Measurements from ENCODE around the gene TYW1. TPM values are rescaled to one million over a fixed set of nuclear protein-coding genes. Genes with fewer than 3 reads are reported as not detected.
"Not testable (repeated sequence)": the region's sequence is repeated elsewhere in the genome, so short reads cannot be mapped to it uniquely, and the experiment has no call there.

TYW1 gene
- polyA plus RNA-seq, 1 donor: 15.5 TPM

DNA sequence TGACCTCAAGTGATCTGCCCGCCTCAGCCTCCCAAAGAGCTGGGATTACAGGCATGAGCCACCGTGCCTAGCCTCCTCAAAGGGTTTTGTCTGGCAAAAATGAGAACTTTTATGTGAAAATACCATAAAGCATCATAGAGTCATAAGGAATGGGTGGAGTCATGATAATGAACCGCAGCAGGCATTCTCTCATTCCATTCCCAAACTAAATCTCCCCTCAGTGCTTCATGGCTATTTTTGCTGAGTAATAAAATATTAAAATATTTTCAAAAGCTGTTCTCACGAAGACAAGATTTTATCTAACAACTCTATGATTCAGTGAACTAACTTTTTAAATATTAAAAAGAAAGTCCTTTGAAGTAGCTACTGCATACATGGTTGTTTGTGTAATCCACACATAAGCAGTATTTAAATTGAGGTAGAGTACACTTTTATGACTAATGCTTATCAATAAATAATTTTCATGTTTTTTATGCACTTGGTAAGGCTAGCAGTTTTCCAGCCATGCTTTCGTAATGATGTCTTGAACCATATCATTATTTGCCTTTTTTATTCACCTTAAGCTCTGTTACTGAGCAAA lies 195.6 kb downstream of the TYW1 start:
- not testable (repeated sequence) for DNase-seq

DNA sequence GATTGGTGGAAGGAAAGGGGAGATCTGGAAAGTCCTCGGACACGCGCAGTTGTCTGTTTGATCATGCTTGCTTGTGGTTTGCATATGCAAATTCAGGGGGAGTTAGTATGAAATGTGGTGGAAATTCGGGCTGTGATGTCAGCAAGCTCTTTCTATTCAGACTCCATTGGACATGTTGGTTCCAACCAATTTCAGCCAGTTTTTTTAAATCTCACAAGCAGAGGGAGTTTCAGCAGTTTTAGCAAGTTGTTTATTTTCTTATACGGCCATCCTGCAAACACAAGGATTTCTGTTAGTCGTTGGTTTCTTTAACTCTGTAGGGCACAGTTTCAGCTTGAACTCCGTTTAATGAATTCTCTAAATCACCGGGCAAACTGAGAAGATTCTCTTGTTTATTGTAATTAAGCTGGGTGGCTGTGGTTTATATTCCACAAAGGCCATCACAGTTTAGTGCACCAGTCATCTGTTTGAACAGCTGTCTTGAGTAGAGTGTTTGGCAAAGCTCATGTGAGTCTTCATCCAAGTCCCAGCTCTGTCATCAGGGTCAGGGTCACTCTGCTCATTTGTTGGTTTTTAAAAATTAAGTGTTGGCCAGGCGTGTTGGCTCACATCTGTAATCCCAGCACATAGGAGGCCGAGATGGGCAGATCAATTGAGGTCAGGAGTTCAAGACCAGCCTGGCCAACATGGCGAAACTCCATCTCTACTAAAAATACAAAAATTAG lies 196.4 kb downstream of the TYW1 start:
- DNase-seq: peak; percentile 38

DNA sequence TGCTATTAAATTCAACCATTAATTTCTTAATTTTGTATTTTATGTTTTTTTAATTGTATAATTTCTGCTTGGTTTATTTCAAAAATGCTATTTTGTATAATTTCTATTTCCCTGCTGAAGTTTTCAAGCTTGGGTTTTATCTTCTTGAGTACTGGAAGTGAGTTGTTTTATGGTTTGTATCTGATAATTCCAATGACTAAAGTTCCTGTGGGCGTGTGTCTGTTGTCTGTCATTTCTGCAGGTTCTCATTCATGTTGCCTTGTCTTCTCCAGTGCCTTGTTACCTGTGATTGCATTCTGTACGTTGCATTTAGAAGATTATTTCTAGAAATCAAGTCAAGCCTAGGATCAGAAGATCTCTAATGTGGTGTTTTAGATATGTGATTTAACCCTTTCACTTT lies 199.5 kb downstream of the TYW1 start:
- DNase-seq: not testable (repeated sequence)

DNA sequence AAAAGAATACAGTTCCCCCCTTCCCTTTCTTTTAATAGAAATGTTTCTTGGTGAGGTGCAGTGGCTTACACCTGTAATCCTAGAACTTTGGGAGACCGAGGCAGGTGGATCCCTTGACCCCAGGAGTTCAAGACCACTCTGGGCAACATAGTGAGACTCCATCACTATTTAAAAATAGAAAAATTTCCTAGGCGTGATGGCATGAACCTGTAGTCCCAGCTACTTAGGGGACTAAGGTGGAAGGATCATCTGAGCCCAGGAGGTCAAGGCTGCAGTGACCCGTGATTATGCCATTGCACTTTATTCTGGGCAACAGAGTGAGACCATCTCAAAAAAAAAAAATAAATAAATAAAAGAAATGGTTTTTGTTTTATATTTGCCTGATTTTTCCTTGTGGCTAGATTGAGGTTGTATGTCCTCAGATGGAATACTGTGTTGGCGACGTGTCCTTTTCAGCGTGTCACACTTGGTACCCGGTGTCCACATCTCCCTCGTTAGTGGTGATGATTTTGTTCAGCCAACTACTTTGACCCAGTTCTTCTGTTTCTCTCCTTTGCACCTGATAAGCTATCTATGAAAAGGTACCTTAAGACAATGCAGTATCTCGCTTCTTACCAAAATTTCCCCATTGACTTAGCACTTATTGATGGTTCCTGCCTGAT lies 202.4 kb downstream of the TYW1 start:
- not testable (repeated sequence) for DNase-seq

GRCh38 chr7:67205772-67206171 lies 209.1 kb downstream of the TYW1 start:
- not testable (repeated sequence) for DNase-seq

GRCh38 chr7:67206452-67206851 lies 209.8 kb downstream of the TYW1 start:
- no peak for DNase-seq

DNA sequence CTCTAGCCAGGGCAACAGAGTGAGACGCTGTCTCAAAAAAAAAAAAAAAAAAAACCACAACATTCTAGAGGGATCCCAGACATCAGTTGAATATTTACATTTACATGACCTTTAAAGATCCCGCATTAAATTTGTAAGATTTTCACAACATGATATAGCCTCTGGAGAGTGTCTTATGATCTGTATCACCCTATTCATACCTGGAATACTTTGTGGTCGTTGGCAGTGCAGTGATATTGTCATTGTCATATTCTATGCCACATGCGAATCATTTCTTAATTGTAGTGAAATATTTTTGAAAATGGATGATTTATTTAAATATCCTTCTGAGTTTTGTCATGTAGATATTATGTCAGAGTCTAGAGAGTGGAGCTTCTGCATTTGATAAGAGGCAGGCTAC lies 212.0 kb downstream of the TYW1 start:
- DNase-seq: not testable (repeated sequence)

DNA sequence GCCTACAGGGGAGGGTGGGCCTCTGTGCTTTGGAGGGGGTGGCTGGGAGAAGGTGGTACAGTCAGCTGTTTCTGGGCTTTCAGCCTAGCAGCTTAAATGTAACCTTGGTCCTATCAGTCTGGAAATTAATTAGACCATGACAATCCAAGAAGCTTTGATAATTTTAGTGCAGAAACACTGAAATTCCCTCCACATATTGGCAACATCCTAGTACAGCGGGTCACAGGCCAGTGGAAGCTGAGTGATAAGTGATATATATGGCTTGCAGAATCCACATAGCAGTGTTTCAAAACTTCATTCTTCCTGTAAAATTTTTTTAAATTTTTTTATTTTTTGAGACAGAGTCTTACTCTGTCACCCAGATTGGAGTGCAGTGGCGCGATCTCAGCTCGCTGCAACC lies 212.6 kb downstream of the TYW1 start:
- no peak for DNase-seq

DNA sequence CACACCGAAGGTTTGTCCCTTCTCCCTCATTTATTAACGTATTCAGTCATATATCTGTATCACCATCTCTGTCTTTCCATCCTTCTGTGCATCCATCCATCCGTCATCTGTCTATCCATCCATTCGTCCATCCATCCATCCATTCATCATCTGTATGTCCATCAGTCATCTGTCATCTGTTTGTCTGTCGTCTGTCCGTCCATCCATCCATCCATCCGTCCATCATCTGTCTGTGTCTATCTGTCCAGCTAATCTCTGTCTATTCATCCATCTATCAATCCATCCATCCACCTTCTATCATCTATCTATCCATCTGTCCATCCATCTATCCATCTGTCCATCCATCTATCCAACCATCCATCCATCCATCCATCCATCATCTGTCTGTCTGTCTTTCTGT lies 213.9 kb downstream of the TYW1 start:
- no peak for DNase-seq

DNA sequence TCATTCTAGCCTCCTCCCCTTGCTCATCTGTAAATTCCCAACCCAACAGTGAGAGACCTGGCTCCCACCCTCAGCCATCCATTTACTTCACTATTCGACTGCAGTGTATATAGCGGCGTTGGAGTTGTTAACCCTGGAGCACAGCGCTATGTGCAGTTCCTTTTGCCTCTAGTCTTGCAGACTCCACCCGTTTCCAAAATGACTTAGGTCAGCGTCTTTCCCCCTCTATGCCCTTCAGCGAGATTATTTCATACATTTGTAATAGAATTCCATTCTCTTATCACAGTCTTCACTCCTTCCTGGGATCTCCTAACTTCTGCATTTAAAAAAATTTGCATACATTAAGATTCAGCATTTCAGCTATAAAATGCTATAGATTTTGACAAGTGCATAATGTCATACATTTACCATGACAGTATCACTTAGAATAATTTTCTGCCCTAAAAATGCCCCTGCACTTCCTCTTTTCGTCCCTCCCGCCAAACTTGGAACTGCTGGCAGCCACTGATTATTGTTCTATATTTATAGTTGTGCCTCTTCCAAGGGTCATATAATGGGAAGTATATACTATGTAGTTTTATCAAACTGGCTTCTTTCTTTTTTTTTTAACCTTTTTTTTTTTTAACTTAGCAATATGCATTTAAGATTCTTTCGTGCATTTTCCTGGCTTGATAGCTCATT lies 215.2 kb downstream of the TYW1 start:
- not testable (repeated sequence) for DNase-seq

DNA sequence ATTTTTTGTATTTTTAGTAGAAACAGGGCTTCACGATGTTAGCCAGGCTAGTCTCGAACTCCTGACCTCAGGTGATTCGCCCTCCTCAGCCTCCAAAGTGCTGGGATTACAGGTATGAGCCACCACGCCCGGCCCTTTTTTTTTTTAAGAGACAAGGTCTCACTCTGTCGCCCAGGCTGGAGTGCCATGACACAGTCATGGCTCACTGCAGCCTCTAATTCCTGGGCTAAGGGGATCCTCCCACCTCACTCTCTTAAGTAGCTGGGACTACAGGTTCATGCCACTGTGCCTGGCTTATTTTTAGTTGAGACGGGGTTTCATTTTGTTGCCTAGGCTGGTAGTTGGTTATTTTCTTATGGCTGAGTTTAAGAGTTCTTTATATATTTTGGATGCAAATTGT lies 216.4 kb downstream of the TYW1 start:
- not testable (repeated sequence) for DNase-seq

DNA sequence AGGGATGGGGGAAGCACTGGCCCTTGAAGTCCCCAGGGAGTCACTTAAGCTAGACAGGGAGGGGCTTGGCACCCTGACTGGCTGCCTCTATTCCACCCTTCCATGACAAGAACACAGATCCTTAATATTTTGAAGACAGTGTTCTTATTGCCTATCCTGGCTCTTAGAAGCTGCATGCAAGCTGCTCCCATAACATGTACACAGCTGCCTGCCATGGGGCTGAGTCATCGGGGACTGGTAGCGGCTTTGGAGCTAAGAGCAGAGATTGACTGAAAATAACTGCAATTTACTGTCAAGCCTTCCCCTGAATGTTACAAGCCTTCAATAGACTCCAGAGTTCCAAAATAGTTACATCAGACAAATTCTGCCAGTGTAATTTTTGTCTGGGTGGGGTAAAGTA lies 226.9 kb downstream of the TYW1 start:
- not testable (repeated sequence) for DNase-seq

DNA sequence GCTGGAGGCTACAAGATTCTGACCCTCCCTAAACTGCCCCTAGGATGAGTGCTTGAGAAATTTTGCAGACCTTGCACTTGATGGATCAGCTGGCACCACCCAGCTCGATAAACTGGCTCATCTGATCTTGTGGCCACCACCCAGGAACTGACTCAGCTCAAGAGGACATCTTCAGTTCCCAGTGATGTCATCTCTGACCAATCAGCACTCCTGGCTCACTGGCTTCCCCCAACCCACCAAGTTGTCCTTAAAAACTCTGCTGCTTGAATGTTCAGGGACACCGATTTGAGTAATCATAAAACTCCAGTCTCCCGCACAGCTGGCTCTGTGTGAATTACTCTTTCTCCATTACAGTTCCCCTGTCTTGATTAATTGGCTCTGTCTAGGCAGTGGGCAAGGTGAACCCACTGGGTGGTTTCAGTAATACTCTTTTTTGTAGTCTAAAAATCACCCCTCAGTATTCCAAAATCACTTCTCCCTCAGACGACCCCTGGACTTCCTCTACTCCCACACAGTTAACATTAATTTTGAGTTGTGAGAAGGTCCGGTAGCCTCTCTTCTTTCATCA lies 229.8 kb downstream of the TYW1 start:
- DNase-seq: not testable (repeated sequence)

- DNase-seq: not testable (repeated sequence)
These were observed 230.3 kb downstream of the TYW1 start for GRCh38 chr7:67226967-67227366.

DNA sequence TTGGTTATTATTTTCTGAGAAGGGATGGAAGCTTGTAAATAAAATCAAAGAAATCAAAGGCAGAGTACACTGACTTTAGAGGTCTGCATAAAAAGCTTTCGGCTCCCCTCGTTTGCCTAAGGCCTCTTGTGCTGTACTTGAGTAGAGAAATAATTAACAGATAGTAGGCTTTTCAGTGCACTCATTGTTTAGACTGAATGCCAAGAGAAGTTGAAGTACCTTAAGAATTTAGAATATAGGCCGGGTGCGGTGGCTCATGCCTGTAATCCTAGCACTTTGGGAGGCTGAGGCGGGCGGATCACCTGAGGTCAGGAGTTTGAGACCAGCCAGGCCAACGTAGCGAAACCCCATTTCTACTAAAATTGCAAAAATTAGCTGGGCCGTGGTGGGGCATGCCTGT lies 232.4 kb downstream of the TYW1 start:
- not testable (repeated sequence) for DNase-seq

- not testable (repeated sequence) for DNase-seq
These were observed 233.4 kb downstream of the TYW1 start for GRCh38 chr7:67230029-67230428.

GRCh38 chr7:67233506-67233905 lies 236.9 kb downstream of the TYW1 start:
- not testable (repeated sequence) for DNase-seq

- DNase-seq: not testable (repeated sequence)
These were observed 239.6 kb downstream of the TYW1 start for GRCh38 chr7:67236216-67236615.

- DNase-seq: not testable (repeated sequence)
These were observed 246.2 kb downstream of the TYW1 start for GRCh38 chr7:67242871-67243270.

DNA sequence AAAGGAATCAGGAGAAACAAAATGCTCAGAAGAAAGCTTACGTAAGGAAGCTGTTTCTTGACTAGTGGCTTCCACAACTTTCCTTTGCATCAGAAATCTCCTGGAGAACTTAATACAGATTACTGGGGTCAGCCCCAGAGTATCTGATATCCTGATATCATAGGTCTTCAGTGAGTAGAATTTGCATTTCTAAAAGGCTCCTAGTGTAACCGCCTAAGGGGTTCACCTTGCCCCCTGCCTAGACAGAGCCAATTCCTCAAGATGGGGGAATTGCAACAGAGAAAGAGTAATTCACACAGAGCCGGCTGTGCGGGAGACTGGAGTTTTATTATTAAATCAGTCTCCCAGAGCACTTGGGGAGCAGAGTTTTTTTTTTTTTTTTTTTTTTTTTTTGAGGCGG lies 251.7 kb downstream of the TYW1 start:
- DNase-seq: not testable (repeated sequence)

GRCh38 chr7:67251986-67252558 lies 255.4 kb downstream of the TYW1 start:
- no peak for DNase-seq

GRCh38 chr7:67255076-67255475 lies 258.4 kb downstream of the TYW1 start:
- not testable (repeated sequence) for DNase-seq
